ENCODE results near the gene NKD2. TPM values are rescaled to one million over a fixed set of nuclear protein-coding genes. Genes with fewer than 3 reads are reported as not detected.

The NKD2 gene
- total and polyA plus RNA-seq, 2 experiments from 2014 or later, result 9.0 to 11.9 TPM

DNA sequence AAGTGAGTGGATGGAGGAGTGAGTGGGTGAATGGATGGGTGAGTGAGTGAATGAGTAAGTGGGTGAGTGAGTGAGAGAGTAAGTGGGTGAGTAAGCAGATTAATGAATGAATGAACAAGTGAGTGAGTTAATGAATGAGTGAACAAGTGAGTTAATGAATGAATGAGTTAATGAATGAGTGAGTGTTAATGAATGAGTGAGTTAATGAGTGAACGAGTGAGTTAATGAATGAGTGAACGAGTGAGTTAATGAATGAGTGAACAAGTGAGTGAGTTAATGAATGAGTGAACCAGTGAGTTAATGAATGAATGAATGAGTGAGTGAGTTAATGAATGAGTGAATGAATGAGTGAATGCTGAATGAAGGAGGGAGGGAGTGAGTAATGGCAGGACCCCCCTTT is 26.4 kb downstream of the NKD2 start:
- H3K4me1 ChIP-seq (ENCODE audit: insufficient read depth), result no peaks in the 10 kb centered on the region
- H3K4me2 ChIP-seq, result no peak overlapping the region
- H3F3A ChIP-seq (replicated peaks; ENCODE audit: low read depth), result no peaks in the 10 kb centered on the region
- H3K4me3 ChIP-seq, result no peak overlapping the region
- Mint-ChIP-seq H3K4me1 (peaks cover 3% of the 10 kb centered on the region; the same call in 2 of the 3 replicates), H3K27me3 (ENCODE audit: insufficient read depth, low read depth, poor library complexity) (peaks cover 5% of the 10 kb centered on the region), H3K36me3 (ENCODE audit: low read depth) (peaks cover 8% of the 10 kb centered on the region), H3K27ac (no peak overlapping the region), H3K9me3 (peaks cover 9% of the 10 kb centered on the region), H3K4me3 (no peak overlapping the region; the same call in 2 of the 3 replicates)
- H4K20me1 ChIP-seq (replicated peaks; ENCODE audit: insufficient read depth), result no peaks in the 10 kb centered on the region
- TF ChIP-seq EZH2 (IDR thresholded peaks at IDR 0.05; ENCODE audit: low read depth, unreplicated experiment), result no peak
- TF ChIP-seq, protein P1, sequence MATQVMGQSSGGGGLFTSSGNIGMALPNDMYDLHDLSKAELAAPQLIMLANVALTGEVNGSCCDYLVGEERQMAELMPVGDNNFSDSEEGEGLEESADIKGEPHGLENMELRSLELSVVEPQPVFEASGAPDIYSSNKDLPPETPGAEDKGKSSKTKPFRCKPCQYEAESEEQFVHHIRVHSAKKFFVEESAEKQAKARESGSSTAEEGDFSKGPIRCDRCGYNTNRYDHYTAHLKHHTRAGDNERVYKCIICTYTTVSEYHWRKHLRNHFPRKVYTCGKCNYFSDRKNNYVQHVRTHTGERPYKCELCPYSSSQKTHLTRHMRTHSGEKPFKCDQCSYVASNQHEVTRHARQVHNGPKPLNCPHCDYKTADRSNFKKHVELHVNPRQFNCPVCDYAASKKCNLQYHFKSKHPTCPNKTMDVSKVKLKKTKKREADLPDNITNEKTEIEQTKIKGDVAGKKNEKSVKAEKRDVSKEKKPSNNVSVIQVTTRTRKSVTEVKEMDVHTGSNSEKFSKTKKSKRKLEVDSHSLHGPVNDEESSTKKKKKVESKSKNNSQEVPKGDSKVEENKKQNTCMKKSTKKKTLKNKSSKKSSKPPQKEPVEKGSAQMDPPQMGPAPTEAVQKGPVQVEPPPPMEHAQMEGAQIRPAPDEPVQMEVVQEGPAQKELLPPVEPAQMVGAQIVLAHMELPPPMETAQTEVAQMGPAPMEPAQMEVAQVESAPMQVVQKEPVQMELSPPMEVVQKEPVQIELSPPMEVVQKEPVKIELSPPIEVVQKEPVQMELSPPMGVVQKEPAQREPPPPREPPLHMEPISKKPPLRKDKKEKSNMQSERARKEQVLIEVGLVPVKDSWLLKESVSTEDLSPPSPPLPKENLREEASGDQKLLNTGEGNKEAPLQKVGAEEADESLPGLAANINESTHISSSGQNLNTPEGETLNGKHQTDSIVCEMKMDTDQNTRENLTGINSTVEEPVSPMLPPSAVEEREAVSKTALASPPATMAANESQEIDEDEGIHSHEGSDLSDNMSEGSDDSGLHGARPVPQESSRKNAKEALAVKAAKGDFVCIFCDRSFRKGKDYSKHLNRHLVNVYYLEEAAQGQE (IDR thresholded peaks at IDR 0.05; ENCODE audit: unreplicated experiment), result no peak
- TF ChIP-seq JUNB (IDR thresholded peaks at IDR 0.05; ENCODE audit: unreplicated experiment), result no peak
- H3K9me2 ChIP-seq (ENCODE audit: insufficient read depth), result no peaks in the 10 kb centered on the region
- no peaks in the 10 kb centered on the region for H3K27me3 ChIP-seq (ENCODE audit: insufficient read depth)
- no peaks in the 10 kb centered on the region for H3K79me2 ChIP-seq (replicated peaks; ENCODE audit: insufficient read depth)
- ATAC-seq (no peak), DNase-seq (ENCODE audit: low spot score) (no peak)
- no peak overlapping the region for H2AFZ ChIP-seq
- H3K27ac ChIP-seq (ENCODE audit: low read depth), result no peak overlapping the region
- H3K36me3 ChIP-seq (ENCODE audit: insufficient read depth), result no peaks in the 10 kb centered on the region

DNA sequence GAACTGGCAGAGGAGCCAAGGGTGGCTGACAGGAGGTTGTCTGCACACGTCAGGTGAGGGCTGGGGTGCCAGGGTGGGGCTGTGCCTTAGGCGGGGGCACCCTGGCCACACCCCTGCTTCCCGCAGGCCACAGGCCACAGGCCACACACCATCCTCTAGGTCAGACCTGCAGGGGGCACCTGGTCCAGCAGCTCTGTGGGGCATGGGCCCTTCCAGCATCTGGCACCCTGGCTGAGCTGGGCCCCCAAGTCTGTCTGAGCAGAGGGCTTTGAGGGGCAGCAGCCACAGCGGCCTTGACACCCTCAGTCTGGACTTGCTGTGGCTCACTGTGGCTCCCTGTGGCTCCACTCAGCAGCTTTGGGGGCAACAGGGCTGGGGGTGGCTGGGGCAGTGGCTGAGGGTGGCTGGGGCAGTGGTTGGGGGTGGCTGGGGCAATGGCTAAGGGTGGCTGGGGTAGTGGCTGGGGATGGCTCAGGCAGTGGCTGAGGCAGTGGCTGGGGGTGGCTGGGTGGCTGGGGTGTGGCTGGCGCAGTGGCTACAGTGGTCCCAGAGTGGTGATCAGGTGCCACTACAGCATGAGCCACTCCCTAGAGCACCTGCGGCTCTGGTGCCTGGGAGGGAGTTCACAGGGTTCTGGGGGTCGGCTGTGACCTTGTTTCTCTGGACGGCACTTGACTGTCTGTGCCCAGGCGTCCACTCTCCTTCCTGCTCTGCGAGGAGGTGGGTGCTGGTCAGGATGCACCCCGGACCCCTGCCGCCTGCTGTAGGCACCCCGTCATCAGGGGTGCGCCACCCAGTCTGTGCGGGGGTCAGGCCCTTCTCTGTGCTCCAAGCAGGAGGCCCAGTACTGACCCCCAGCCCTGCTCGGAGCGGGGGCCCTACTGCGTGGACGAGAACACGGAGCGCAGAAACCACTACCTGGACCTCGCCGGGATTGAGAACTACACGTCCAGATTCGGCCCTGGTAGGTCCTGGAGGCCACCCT is 27.1 kb downstream of the NKD2 start:
- Mint-ChIP-seq H3K27ac (no peak overlapping the region), H3K9me3 (peaks cover 15% of the 10 kb centered on the region), H3K36me3 (ENCODE audit: low read depth) (peaks cover 14% of the 10 kb centered on the region), H3K4me3 (no peak overlapping the region), H3K4me1 (peaks cover 3% of the 10 kb centered on the region; the same call in 2 of the 3 replicates), H3K27me3 (ENCODE audit: insufficient read depth, low read depth, poor library complexity) (peaks cover 5% of the 10 kb centered on the region)
- Histone ChIP-seq H3K4me3 (no peak overlapping the region), H3K4me2 (no peak overlapping the region), H3K27me3 (ENCODE audit: insufficient read depth) (no peaks in the 10 kb centered on the region), H3K36me3 (ENCODE audit: insufficient read depth) (no peaks in the 10 kb centered on the region), H3F3A (replicated peaks; ENCODE audit: low read depth) (no peaks in the 10 kb centered on the region), H2AFZ (no peak overlapping the region), H4K20me1 (replicated peaks; ENCODE audit: insufficient read depth) (no peaks in the 10 kb centered on the region), H3K27ac (ENCODE audit: low read depth) (no peak overlapping the region), H3K79me2 (replicated peaks; ENCODE audit: insufficient read depth) (no peaks in the 10 kb centered on the region), H3K9me2 (ENCODE audit: insufficient read depth) (no peaks in the 10 kb centered on the region), H3K4me1 (ENCODE audit: insufficient read depth) (no peaks in the 10 kb centered on the region)
- no peak for DNase-seq (ENCODE audit: low spot score)
- ATAC-seq, result no peak
- no peak for TF ChIP-seq ZNF114 (CRISPR knock-in tag; IDR thresholded peaks at IDR 0.05)

Data from GM23338 (cell line).